Left cardiac atrium (tissue), 4 donors: ENCODE results near the gene NOTCH4. TPM values are rescaled to one million over a fixed set of nuclear protein-coding genes. Genes with fewer than 3 reads are reported as not detected.

Experiments used
- ATAC-seq, 2 donors: fragments of 200-7000 bp; cut with Tn5 transposase; one replicate each; pipeline ENCODE4 v1.9.1; 2020; ENCODE audit warnings: mild to moderate bottlenecking in 2 of 2, moderate library complexity in 2 of 2
- DNase-seq: peaks from one replicate; pipeline ENCODE4 v3.0.0-alpha.2; 2020
- intact Hi-C, 2 donors: fragments of 100-400 bp; cut with DNase I; formaldehyde crosslinking; loops; one replicate each; pipeline versions ENCODE4 v1.14.1 to v1.15.1; 2022 to 2023
- total RNA-seq, 2 donors: library from RNA; stranded (reverse); fragmentation: NEBNext Ultra II Directional; extraction: Animal tissue kit (Norgen Biotek cat#: 25700); gene quantifications; one replicate each; pipeline ENCODE4 v1.2.1, GENCODE V29; 2021
- donor health status: DM: no; HTN: yes; CAD: no.
- donor health status: DM: no; HTN: yes; CAD: no; lungs with severe emphysema.
- donor health status: DM: yes; HTN: yes; CAD: no.
- donor health status: Dilated cardiomyopathy.

Gene NOTCH4
- total RNA-seq, 2 donors from 2014 or later = 22.4 to 27.9 TPM

DNA sequence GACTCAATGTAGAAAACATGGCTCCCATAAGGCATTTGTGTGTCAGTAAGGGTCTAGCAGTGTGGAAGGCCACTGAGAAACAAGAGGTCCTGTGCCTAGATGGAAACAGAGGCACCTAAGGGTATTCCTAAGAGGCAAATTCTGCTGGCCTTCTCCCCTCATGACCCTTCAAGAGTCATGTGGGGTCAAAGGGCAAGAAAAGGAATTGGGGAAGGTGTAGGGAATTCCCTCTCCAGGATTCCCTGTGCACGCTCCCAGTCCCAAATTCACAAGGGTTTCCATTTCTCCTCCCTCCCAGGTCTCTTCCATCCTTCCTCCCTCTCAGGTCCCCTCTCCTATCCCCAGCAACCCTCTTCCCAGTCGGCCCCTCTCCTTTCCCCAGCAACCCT, 48.6 kb downstream of the NOTCH4 start:
- ATAC-seq = no peak
- intact Hi-C loops = no loop called here
- DNase-seq = no peak

GRCh38 chr6:32174416-32174815, 49.5 kb downstream of the NOTCH4 start:
- intact Hi-C loops = no loop called here
- DNase-seq (no peak), ATAC-seq (no peak)

GRCh38 chr6:32173051-32173727, 50.7 kb downstream of the NOTCH4 start:
- intact Hi-C loops = no loop called here
- ATAC-seq = no peak

GRCh38 chr6:32171234-32171633, 52.6 kb downstream of the NOTCH4 start:
- intact Hi-C loops = no loop called here
- DNase-seq = no peak

More at GRCh38 chr6:32173051-32173727, 50.7 kb downstream of the NOTCH4 start:
- no peak for DNase-seq

GRCh38 chr6:32170294-32170693, 53.6 kb downstream of the NOTCH4 start:
- ATAC-seq (no peak), DNase-seq (no peak)
- intact Hi-C loops = no loop called here

More at GRCh38 chr6:32171234-32171633, 52.6 kb downstream of the NOTCH4 start:
- no peak for ATAC-seq

DNA sequence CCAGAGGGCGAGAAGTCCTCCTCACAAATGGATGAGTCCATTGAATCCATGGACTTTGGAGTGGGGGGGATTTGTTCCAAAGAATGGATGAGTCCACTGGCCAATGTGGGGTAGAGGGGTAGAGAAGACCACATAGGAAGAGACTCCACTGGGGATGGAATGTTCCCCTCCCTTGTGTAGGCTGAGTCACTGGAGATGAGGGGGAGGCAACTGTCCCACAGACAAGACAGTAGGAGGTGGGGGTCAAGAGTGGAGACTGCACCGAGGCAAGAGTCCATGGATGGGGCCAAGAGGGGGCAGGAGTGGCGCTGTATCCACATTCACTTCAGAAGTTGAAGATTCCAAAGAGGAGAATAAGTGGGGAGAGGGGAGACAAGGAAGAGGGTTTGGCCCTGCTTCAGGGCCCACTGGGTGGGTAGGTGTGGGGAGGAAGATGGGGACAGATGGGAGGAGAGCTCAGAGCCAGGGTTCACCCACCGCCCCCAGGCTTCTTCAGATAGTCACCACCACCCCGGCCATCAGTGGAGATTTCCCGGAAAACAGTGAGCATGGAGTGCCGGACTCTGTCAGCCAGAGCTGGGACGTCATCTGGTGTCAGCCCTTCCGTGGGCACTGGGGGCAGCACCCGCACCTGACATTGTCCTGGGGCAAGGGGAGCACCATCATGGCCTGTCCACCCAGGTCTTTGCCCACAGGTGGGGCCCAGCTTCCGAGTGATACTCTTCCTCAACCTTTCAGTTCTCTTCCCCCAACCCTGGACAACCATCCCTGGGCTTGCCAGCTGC, 54.9 kb downstream of the NOTCH4 start:
- ATAC-seq (peak in 1 of 2 donors; percentile 21), DNase-seq (no peak)
- intact Hi-C loops = no loop called here

DNA sequence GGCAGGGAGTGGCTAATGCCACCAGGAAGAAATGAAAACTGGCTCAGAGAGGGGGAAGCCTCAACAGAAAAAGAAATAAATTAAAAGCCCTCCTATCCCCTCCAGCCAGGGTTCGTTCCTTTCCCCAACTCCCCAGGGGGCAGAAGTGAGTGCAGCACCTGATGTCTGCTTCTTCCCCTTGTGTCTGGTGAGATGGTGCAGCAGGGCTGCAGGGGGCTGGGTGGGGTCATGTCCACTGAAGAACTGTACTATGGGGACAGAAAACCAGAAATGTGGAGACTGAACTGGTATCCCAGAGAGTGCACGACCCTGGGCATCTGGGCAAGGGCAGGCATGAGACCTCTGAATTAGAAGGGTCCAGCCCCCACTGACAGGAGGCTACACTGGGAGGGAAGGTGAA, 55.5 kb downstream of the NOTCH4 start:
- no peak for ATAC-seq
- no peak for DNase-seq
- intact Hi-C loops = no loop called here

- no peak for ATAC-seq
- intact Hi-C loops = no loop called here
- no peak for DNase-seq
Measured at GRCh38 chr6:32167761-32168262, 56.1 kb downstream of the NOTCH4 start.

- ATAC-seq = no peak
- intact Hi-C loops = no loop called here
- no peak for DNase-seq
Measured at GRCh38 chr6:32167154-32167760, 56.6 kb downstream of the NOTCH4 start.

GRCh38 chr6:32166411-32167061, 57.3 kb downstream of the NOTCH4 start:
- intact Hi-C loops = no loop called here
- ATAC-seq = no peak
- no peak for DNase-seq

GRCh38 chr6:32164295-32164694, 59.6 kb downstream of the NOTCH4 start, which contains the start of gene EGFL8:
Gene EGFL8, plus strand, starts transcription at chr6:32164595. Its CDS starts 1,571 bp downstream, at chr6:32166166.
- ATAC-seq (no peak), DNase-seq (no peak)
- intact Hi-C loops = no loop called here

GRCh38 chr6:32163559-32164258, 60.2 kb downstream of the NOTCH4 start:
- no peak for DNase-seq
- peak; percentile 14 to 44 for ATAC-seq
- intact Hi-C loops = no loop called here

GRCh38 chr6:32158052-32158451, 65.8 kb downstream of the NOTCH4 start:
- intact Hi-C loops = no loop called here
- ATAC-seq (no peak), DNase-seq (no peak)

GRCh38 chr6:32156891-32157290, 67.0 kb downstream of the NOTCH4 start:
- ATAC-seq = no peak
- DNase-seq = no peak

DNA sequence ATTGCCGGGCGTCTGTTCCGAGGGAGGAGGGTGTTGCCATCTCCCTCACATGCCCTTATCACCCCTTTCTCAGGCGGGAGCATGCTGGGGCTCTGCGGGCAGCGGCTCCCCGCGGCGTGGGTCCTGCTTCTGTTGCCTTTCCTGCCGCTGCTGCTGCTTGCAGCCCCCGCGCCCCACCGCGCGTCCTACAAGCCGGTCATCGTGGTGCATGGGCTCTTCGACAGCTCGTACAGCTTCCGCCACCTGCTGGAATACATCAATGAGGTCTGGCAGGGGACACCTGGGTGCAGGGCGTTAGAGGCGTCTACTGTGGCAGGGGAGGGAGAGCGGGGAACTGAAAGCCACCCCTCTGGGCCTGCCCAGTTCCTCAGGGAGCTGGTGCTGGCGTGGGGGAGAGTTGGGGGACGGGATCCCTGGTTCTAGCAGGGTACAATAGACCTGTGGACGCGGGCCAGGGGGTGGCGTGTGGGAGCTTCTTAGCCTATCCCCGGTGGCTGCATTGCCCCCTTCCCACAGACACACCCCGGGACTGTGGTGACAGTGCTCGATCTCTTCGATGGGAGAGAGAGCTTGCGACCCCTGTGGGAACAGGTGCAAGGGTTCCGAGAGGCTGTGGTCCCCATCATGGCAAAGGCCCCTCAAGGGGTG, 69.2 kb downstream of the NOTCH4 start:
- DNase-seq (peak; percentile 72), ATAC-seq (peak; percentile 63 to 66)
- intact Hi-C loops = loop anchor here in 1 of 2 donors (2.0 kb wide), 2 partner anchors 36 to 68 kb away; no protein-coding TSS in a partner anchor

More at GRCh38 chr6:32156891-32157290, 67.0 kb downstream of the NOTCH4 start:
- intact Hi-C loops = no loop called here

DNA sequence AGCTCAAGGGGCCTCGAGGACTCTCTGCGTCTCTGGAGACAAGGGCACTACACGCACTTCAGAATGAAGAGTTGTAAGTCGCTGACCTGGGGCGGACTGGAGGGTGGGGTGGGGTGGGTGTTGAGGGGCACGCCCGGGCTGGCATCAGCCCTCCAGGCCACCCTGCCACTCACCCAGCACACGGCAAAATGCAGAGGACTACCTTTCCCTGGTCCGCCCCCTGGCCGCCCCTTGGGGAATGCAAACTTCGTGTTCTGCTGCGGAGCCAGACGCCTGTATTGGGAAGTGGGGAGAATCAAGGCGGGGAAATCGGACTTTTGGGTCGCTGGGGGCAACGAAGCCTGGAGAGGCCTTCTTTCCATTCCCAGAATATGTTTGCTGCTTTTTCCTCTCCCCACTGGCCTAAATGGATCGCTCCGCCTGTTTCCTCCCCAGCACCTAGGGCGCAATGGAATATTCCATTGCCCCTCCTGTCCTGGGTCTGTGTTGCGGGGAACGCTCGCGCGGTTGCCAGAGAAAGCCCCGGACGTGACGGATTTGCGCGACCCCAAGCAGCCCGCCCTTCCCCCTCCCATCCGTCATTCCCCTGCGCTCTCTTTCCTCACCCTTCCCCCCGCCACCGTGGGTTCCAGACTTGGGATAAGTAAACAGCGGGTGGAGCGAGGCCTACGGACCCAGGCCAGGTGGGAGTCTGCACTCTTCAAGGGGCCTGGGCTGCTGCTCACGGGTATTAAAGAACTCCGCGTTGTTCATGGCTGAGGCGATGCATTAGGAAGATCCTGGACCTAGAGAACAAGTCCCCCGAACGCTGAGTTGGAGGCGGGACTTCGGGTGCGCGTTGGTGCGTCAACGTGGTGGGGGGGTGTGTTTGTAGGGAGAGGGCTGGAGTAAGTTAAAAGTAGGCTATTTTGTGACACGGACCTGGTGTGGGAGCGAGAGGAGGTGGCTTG, 70.0 kb downstream of the NOTCH4 start, which contains the start of gene PPT2:
PPT2 (plus strand) TSS at position 578 of the 950 bp plus-strand sequence. CDS start 454 bp downstream, outside the sequence.
- DNase-seq = peak; percentile 94
- intact Hi-C loops = loop anchor here in 1 of 2 donors (2.0 kb wide), 2 partner anchors 35 to 67 kb away; no protein-coding TSS in a partner anchor
- ATAC-seq = peak; percentile 88 to 91
